OCI-LY1 (cell line): ENCODE results near the gene FAM107B.

Source experiments
- CTCF ChIP-seq: fragments of 200-600 bp; sonication (generic), shearing (Covaris generic); IDR thresholded peaks from 2 replicates; pipeline ENCODE4 v1.5.1; 2017; ENCODE audit warnings: mild to moderate bottlenecking, antibody characterized with exemption, low read length, moderate library complexity, mixed read lengths
- EZH2 ChIP-seq: fragments of 200-600 bp; sonication (generic), shearing (Covaris generic); IDR thresholded peaks from 2 replicates; pipeline ENCODE4 v1.8.0; 2017; ENCODE audit warnings: borderline replicate concordance, mixed run types, mild to moderate bottlenecking, antibody characterized with exemption, low read length, moderate library complexity, mixed read lengths

- no peak for TF ChIP-seq CTCF
- TF ChIP-seq EZH2 = no peak
Measured at GRCh38 chr10:14697281-14697680, 77.4 kb downstream of the FAM107B start.
